HEK293 (cell line): ENCODE data around the gene PPM1L.

Experiments
- CTCF ChIA-PET: fragments of 350-600 bp; formaldehyde crosslinking; extraction: SDS; loops from one replicate; lab custom pipeline; 2021; ENCODE audit warnings: antibody characterized with exemption; lab: Yijun Ruan, JAX
- POLR2A ChIA-PET: fragments of 300-600 bp; formaldehyde crosslinking; extraction: SDS; loops from one replicate; lab custom pipeline; 2020; ENCODE audit warnings: antibody characterized with exemption, inconsistent platforms; lab: Yijun Ruan, JAX
- H3K27ac ChIP-seq: fragments of 200-500 bp; sonication (Bioruptor generic); 2 replicates; pipeline ENCODE4 v1.5.1; 2014; ENCODE audit warnings: low read depth, low read length, control low read depth, inconsistent platforms; ENCODE audit errors: extremely low read depth
- H3K36me3 ChIP-seq, 2 experiments: fragments of 200-500 bp in 1 of 2; sonication (Bioruptor generic) in 1 of 2; 1 replicate in 1 of 2; 2 replicates in 1 of 2; pipeline ENCODE4 v1.5.1; 2014 to 2017; ENCODE audit warnings: inconsistent platforms in 2 of 2, low read length in 2 of 2; ENCODE audit not compliant: control insufficient read depth in 2 of 2, insufficient read depth in 1 of 2
- H3K4me1 ChIP-seq: fragments of 200-500 bp; sonication (Bioruptor generic); 2 replicates; pipeline ENCODE4 v1.5.1; 2014; ENCODE audit warnings: mild to moderate bottlenecking, low read length, inconsistent platforms; ENCODE audit not compliant: control insufficient read depth, insufficient read depth
- H3K4me3 ChIP-seq: 2 replicates; pipeline ENCODE4 v1.5.1; 2011; ENCODE audit warnings: low read depth, mild to moderate bottlenecking, control low read depth, low read length, moderate library complexity
- H3K9me3 ChIP-seq: fragments of 200-500 bp; sonication (Bioruptor generic); 2 replicates; pipeline ENCODE4 v1.5.1; 2014; ENCODE audit warnings: low read depth, low read length, inconsistent platforms; ENCODE audit not compliant: control insufficient read depth, insufficient read depth
- MYNN ChIP-seq: fragments of 450-650 bp; formaldehyde crosslinking; IDR thresholded peaks from 2 replicates; pipeline ENCODE4 v1.5.1; 2016; ENCODE audit warnings: missing biosample characterization, missing genetic modification characterization, borderline replicate concordance
- OSR2 ChIP-seq: fragments of 450-650 bp; formaldehyde crosslinking; IDR thresholded peaks from 2 replicates; pipeline ENCODE4 v1.5.1; 2016; ENCODE audit warnings: missing biosample characterization, missing genetic modification characterization
- REPIN1 ChIP-seq: fragments of 450-650 bp; formaldehyde crosslinking; IDR thresholded peaks from 2 replicates; pipeline ENCODE4 v1.5.1; 2017; ENCODE audit warnings: missing biosample characterization, missing genetic modification characterization, low read depth
- ZNF10 ChIP-seq: fragments of 450-650 bp; formaldehyde crosslinking; IDR thresholded peaks from 2 replicates; pipeline ENCODE4 v1.5.1; 2017; ENCODE audit warnings: missing biosample characterization, missing genetic modification characterization
- ZNF140 ChIP-seq: fragments of 450-650 bp; formaldehyde crosslinking; IDR thresholded peaks from 2 replicates; pipeline ENCODE4 v1.5.1; 2016; ENCODE audit warnings: missing biosample characterization, missing genetic modification characterization
- ZNF202 ChIP-seq: fragments of 450-650 bp; formaldehyde crosslinking; IDR thresholded peaks from 2 replicates; pipeline ENCODE4 v1.5.1; 2016; ENCODE audit warnings: missing biosample characterization, missing genetic modification characterization, borderline replicate concordance
- ZNF211 ChIP-seq: fragments of 450-650 bp; formaldehyde crosslinking; IDR thresholded peaks from 2 replicates; pipeline ENCODE4 v1.5.1; 2016; ENCODE audit warnings: low read depth, missing biosample characterization, missing genetic modification characterization
- ZNF24 ChIP-seq: fragments of 450-650 bp; formaldehyde crosslinking; IDR thresholded peaks from 2 replicates; pipeline ENCODE4 v1.5.1; 2016; ENCODE audit warnings: missing biosample characterization, missing genetic modification characterization
- ZNF266 ChIP-seq: fragments of 450-650 bp; formaldehyde crosslinking; IDR thresholded peaks from 2 replicates; pipeline ENCODE4 v1.5.1; 2016; ENCODE audit warnings: missing biosample characterization, missing genetic modification characterization, low read depth
- ZNF433 ChIP-seq: fragments of 450-650 bp; formaldehyde crosslinking; IDR thresholded peaks from 2 replicates; pipeline ENCODE4 v1.5.1; 2016; ENCODE audit warnings: missing biosample characterization, missing genetic modification characterization, low read depth
- ZNF510 ChIP-seq: fragments of 450-650 bp; formaldehyde crosslinking; IDR thresholded peaks from 2 replicates; pipeline ENCODE4 v1.5.1; 2018; ENCODE audit warnings: mild to moderate bottlenecking, missing genetic modification characterization, missing biosample characterization; ENCODE audit not compliant: insufficient replicate concordance
- ZNF514 ChIP-seq: fragments of 450-650 bp; formaldehyde crosslinking; IDR thresholded peaks from 2 replicates; pipeline ENCODE4 v1.5.1; 2016; ENCODE audit warnings: missing biosample characterization, missing genetic modification characterization
- ZNF560 ChIP-seq: fragments of 450-650 bp; formaldehyde crosslinking; IDR thresholded peaks from 2 replicates; pipeline ENCODE4 v1.5.1; 2017; ENCODE audit warnings: missing biosample characterization, missing genetic modification characterization, borderline replicate concordance
- TF ChIP-seq, protein P1 (sequence below): fragments of 450-650 bp; formaldehyde crosslinking; IDR thresholded peaks from 2 replicates; pipeline ENCODE4 v1.5.1; 2016; ENCODE audit warnings: missing biosample characterization, missing genetic modification characterization
- TF ChIP-seq, protein P2 (sequence below): fragments of 450-650 bp; formaldehyde crosslinking; IDR thresholded peaks from 2 replicates; pipeline ENCODE4 v1.5.1; 2016; ENCODE audit warnings: missing biosample characterization, missing genetic modification characterization
- TF ChIP-seq, protein P3 (sequence below): fragments of 450-650 bp; formaldehyde crosslinking; IDR thresholded peaks from 2 replicates; pipeline ENCODE4 v1.5.1; 2016; ENCODE audit warnings: missing biosample characterization, missing genetic modification characterization
- TF ChIP-seq, protein P4 (sequence below): fragments of 450-650 bp; formaldehyde crosslinking; IDR thresholded peaks from 2 replicates; pipeline ENCODE4 v1.5.1; 2016; ENCODE audit warnings: missing biosample characterization, missing genetic modification characterization
- TF ChIP-seq, protein P5 (sequence below): fragments of 450-650 bp; formaldehyde crosslinking; IDR thresholded peaks from 2 replicates; pipeline ENCODE4 v1.5.1; 2016; ENCODE audit warnings: missing biosample characterization, missing genetic modification characterization, borderline replicate concordance
- TF ChIP-seq, protein P6 (sequence below): fragments of 450-650 bp; formaldehyde crosslinking; IDR thresholded peaks from 2 replicates; pipeline ENCODE4 v1.5.1; 2016; ENCODE audit warnings: missing biosample characterization, missing genetic modification characterization
- TF ChIP-seq, protein P7 (sequence below): fragments of 450-650 bp; formaldehyde crosslinking; IDR thresholded peaks from 2 replicates; pipeline ENCODE4 v1.5.1; 2016; ENCODE audit warnings: missing biosample characterization, missing genetic modification characterization

PPM1L gene

DNA sequence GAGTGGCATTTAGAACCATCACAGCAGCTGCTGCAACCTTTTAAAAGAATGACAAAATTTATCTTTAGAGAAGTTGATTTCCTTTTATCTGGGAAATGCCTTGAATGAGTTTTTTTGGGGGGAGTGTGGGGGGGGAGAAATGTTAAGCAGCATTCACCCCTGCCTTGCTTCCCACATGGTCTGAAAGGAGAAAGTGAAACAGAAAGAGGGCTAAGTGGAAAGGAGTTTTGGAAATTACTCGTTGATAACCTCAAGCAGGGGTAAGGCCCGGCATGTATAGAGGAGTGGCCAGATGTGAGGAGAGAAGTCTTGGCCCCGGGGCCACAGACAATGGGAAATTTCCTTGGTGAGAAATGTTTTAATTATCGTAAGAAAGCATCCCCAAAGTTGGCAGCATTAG lies 325.6 kb downstream of the PPM1L start:
- H3K36me3 ChIP-seq = no peaks in the 10 kb centered on the region

DNA sequence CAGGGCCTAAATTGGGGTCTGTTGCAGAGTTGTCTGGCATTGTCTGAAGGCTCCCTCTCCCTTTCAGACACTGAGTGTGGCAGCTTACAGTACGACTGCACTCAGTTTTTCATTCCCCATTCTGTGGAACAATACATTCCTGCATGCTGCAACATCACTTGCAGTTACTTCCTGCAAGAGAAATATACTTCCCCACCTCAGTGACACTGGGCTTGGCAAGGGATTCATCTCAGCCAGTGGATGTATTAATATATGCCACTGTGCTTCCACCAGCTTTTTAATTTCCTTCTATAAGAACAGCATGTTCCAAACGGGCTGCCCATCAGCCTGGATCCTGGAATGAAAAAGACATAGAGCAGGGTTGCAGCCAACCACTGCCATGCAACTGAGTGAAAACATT lies 326.0 kb downstream of the PPM1L start:
- ChIA-PET POLR2A (no interaction called here), CTCF (interaction anchor here (0.6 kb wide), 1 partner anchor 43 kb away, joined by 3 read pairs; no protein-coding TSS in a partner anchor)
- Histone ChIP-seq H3K4me1 (no peaks in the 10 kb centered on the region), H3K36me3 (no peaks in the 10 kb centered on the region), H3K4me3 (no peak overlapping the region), H3K9me3 (no peaks in the 10 kb centered on the region), H3K27ac (no peak overlapping the region)
- TF ChIP-seq ZNF433 (tag by site-specific recombination) (no peak), ZNF510 (no peak), ZNF140 (tag by site-specific recombination) (no peak), ZNF24 (tag by site-specific recombination) (no peak), MYNN (tag by site-specific recombination) (no peak), ZNF266 (tag by site-specific recombination) (no peak), OSR2 (no peak), ZNF10 (tag by site-specific recombination) (no peak), REPIN1 (tag by site-specific recombination) (no peak)
- TF ChIP-seq, protein P1, sequence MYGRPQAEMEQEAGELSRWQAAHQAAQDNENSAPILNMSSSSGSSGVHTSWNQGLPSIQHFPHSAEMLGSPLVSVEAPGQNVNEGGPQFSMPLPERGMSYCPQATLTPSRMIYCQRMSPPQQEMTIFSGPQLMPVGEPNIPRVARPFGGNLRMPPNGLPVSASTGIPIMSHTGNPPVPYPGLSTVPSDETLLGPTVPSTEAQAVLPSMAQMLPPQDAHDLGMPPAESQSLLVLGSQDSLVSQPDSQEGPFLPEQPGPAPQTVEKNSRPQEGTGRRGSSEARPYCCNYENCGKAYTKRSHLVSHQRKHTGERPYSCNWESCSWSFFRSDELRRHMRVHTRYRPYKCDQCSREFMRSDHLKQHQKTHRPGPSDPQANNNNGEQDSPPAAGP = no peak
- TF ChIP-seq, protein P2, sequence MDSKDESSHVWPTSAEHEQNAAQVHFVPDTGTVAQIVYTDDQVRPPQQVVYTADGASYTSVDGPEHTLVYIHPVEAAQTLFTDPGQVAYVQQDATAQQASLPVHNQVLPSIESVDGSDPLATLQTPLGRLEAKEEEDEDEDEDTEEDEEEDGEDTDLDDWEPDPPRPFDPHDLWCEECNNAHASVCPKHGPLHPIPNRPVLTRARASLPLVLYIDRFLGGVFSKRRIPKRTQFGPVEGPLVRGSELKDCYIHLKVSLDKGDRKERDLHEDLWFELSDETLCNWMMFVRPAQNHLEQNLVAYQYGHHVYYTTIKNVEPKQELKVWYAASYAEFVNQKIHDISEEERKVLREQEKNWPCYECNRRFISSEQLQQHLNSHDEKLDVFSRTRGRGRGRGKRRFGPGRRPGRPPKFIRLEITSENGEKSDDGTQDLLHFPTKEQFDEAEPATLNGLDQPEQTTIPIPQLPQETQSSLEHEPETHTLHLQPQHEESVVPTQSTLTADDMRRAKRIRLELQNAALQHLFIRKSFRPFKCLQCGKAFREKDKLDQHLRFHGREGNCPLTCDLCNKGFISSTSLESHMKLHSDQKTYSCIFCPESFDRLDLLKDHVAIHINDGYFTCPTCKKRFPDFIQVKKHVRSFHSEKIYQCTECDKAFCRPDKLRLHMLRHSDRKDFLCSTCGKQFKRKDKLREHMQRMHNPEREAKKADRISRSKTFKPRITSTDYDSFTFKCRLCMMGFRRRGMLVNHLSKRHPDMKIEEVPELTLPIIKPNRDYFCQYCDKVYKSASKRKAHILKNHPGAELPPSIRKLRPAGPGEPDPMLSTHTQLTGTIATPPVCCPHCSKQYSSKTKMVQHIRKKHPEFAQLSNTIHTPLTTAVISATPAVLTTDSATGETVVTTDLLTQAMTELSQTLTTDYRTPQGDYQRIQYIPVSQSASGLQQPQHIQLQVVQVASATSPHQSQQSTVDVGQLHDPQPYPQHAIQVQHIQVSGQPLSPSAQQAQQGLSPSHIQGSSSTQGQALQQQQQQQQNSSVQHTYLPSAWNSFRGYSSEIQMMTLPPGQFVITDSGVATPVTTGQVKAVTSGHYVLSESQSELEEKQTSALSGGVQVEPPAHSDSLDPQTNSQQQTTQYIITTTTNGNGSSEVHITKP (tag by site-specific recombination) = no peak
- TF ChIP-seq, protein P3, sequence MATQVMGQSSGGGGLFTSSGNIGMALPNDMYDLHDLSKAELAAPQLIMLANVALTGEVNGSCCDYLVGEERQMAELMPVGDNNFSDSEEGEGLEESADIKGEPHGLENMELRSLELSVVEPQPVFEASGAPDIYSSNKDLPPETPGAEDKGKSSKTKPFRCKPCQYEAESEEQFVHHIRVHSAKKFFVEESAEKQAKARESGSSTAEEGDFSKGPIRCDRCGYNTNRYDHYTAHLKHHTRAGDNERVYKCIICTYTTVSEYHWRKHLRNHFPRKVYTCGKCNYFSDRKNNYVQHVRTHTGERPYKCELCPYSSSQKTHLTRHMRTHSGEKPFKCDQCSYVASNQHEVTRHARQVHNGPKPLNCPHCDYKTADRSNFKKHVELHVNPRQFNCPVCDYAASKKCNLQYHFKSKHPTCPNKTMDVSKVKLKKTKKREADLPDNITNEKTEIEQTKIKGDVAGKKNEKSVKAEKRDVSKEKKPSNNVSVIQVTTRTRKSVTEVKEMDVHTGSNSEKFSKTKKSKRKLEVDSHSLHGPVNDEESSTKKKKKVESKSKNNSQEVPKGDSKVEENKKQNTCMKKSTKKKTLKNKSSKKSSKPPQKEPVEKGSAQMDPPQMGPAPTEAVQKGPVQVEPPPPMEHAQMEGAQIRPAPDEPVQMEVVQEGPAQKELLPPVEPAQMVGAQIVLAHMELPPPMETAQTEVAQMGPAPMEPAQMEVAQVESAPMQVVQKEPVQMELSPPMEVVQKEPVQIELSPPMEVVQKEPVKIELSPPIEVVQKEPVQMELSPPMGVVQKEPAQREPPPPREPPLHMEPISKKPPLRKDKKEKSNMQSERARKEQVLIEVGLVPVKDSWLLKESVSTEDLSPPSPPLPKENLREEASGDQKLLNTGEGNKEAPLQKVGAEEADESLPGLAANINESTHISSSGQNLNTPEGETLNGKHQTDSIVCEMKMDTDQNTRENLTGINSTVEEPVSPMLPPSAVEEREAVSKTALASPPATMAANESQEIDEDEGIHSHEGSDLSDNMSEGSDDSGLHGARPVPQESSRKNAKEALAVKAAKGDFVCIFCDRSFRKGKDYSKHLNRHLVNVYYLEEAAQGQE (tag by site-specific recombination) = no peak

More for the DNA sequence above, 325.6 kb downstream of the PPM1L start:
- ChIA-PET POLR2A (no interaction called here), CTCF (no interaction called here)
- TF ChIP-seq, protein P4, sequence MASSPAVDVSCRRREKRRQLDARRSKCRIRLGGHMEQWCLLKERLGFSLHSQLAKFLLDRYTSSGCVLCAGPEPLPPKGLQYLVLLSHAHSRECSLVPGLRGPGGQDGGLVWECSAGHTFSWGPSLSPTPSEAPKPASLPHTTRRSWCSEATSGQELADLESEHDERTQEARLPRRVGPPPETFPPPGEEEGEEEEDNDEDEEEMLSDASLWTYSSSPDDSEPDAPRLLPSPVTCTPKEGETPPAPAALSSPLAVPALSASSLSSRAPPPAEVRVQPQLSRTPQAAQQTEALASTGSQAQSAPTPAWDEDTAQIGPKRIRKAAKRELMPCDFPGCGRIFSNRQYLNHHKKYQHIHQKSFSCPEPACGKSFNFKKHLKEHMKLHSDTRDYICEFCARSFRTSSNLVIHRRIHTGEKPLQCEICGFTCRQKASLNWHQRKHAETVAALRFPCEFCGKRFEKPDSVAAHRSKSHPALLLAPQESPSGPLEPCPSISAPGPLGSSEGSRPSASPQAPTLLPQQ = no peak
- TF ChIP-seq ZNF514 = no peak
- TF ChIP-seq, protein P5, sequence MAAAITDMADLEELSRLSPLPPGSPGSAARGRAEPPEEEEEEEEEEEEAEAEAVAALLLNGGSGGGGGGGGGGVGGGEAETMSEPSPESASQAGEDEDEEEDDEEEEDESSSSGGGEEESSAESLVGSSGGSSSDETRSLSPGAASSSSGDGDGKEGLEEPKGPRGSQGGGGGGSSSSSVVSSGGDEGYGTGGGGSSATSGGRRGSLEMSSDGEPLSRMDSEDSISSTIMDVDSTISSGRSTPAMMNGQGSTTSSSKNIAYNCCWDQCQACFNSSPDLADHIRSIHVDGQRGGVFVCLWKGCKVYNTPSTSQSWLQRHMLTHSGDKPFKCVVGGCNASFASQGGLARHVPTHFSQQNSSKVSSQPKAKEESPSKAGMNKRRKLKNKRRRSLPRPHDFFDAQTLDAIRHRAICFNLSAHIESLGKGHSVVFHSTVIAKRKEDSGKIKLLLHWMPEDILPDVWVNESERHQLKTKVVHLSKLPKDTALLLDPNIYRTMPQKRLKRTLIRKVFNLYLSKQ (tag by site-specific recombination) = no peak
- no peak for TF ChIP-seq ZNF211
- no peak for TF ChIP-seq ZNF560 (tag by site-specific recombination)
- TF ChIP-seq ZNF202 (tag by site-specific recombination) = no peak
- TF ChIP-seq, protein P6, sequence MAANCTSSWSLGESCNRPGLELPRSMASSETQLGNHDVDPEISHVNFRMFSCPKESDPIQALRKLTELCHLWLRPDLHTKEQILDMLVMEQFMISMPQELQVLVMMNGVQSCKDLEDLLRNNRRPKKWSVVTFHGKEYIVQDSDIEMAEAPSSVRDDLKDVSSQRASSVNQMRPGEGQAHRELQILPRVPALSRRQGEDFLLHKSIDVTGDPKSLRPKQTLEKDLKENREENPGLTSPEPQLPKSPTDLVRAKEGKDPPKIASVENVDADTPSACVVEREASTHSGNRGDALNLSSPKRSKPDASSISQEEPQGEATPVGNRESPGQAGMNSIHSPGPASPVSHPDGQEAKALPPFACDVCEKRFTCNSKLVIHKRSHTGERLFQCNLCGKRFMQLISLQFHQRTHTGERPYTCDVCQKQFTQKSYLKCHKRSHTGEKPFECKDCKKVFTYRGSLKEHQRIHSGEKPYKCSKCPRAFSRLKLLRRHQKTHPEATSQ (tag by site-specific recombination) = no peak
- TF ChIP-seq, protein P7, sequence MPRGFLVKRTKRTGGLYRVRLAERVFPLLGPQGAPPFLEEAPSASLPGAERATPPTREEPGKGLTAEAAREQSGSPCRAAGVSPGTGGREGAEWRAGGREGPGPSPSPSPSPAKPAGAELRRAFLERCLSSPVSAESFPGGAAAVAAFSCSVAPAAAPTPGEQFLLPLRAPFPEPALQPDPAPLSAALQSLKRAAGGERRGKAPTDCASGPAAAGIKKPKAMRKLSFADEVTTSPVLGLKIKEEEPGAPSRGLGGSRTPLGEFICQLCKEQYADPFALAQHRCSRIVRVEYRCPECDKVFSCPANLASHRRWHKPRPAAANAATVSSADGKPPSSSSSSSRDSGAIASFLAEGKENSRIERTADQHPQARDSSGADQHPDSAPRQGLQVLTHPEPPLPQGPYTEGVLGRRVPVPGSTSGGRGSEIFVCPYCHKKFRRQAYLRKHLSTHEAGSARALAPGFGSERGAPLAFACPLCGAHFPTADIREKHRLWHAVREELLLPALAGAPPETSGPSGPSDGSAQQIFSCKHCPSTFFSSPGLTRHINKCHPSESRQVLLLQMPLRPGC (tag by site-specific recombination) = no peak
- Histone ChIP-seq H3K9me3 (no peaks in the 10 kb centered on the region), H3K4me3 (no peak overlapping the region), H3K4me1 (no peaks in the 10 kb centered on the region), H3K27ac (no peak overlapping the region)
